Stimulated activated CD8-positive, alpha-beta memory T cell treated with anti-CD3 and anti-CD28 coated beads, Interleukin-2, amount 100 ng/mL, for 1 hour (primary cell): Measurements from ENCODE around the gene KRT34.
"Not testable (repeated sequence)": the region's sequence is repeated elsewhere in the genome, so short reads cannot be mapped to it uniquely, and the experiment has no call there.

Source experiments
- DNase-seq, 2 donors: peaks; one replicate each; pipeline ENCODE4 v3.0.0-alpha.2; 2020; ENCODE audit warnings: low read depth in 2 of 2

The KRT34 gene

DNA sequence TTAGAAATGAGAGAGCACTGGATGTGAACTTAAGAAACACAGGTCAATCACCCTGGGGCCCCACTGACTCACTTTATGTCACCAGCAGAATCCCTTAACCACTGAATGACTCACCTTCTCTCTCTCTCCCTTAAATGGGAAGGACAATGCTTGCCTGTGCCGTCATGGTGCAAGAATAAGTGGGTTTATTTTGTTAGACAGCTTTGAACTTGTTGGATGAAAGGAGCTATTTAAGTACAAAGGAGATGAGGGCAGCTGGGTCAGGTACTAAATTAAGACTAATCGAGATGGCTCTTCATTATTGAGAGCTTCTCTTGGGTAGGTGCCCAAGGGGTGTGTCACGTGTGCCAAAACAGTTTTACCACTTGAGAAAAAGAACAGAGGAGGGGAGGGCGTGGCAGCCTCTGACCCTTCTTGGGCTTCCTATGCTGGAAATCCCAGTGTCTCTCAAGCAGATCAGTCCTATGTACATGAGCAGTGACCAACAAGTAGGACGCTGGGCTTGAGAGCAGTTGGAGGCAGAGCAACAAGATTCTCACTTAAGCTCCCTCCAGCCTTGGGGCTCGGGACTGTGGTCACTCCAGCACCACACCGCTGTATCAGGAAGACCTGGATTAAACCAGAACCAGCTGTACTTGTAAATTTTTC is 22.0 kb upstream of the KRT34 start:
- no peak for DNase-seq

DNA sequence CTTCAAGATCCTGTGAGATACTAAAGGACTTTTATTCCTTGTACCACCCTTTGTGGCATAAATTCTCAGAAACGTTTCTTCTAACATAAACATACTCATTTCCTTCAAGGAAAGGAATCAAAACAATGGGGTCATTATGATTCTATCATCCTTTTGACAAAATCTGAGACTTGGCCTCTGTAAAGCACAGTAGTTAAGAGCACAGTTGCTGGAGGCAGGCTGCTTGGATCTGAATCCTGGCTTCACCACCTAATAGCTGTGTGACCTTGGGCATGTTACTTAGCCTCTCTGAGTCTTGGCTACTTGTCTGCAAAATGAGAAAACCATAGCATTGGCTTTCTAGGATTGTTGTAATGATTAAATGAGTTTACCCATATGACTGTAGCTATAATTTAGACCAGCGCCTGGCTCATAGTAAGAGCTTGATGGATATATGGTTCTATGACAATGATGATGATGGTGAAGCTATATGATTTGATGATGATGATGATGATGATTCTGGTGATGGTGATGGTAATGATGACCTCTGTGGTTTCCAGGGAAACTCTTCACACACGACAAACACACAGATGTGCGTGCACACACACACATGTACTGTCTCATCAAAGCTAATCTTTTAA is 21.4 kb upstream of the KRT34 start:
- no peak for DNase-seq

GRCh38 chr17:41402161-41402560 is 20.1 kb upstream of the KRT34 start:
- no peak for DNase-seq

DNA sequence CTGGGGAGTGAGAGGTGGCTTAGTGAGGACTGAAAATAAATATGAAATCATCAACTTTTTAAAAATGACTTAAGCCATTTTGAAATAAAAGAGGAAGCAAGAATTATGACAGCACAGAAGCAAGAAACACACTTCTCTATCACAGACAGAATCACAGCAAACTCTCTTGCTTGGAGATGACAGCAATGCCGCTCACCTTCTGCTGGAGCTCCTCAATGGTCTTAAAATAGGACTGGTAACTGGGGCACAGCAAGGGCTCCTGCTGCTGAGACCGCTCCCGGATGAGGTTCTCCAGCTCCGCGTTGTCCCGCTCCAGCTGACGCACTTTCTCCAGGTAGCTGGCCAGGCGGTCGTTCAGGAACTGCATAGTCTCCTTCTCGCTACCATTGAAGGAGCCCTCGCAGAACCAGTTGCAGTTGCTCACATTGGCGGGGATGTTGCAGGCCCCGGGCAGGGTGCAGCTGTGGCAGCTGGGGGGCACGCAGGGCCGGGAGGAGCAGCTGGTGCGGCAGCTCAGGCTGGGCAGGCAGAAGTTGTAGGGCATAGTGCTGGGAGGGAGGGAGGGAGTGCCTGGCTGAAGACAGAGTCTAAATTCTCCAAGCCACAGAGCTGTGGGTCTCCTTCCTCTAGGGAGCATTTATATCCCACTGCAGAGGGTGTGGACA is 15.0 kb upstream of the KRT34 start, which contains the start of gene KRT31:
Gene KRT31, minus strand, starts transcription at position 613 of the 665 bp plus-strand sequence. Its CDS starts 69 bp downstream, at position 544.
- no peak for DNase-seq

- DNase-seq = no peak
Observed at GRCh38 chr17:41396340-41396739, 14.2 kb upstream of the KRT34 start.

GRCh38 chr17:41395611-41396010 is 13.5 kb upstream of the KRT34 start:
- no peak for DNase-seq

- DNase-seq = not testable (repeated sequence)
Observed at GRCh38 chr17:41395044-41395443, 12.9 kb upstream of the KRT34 start.

DNA sequence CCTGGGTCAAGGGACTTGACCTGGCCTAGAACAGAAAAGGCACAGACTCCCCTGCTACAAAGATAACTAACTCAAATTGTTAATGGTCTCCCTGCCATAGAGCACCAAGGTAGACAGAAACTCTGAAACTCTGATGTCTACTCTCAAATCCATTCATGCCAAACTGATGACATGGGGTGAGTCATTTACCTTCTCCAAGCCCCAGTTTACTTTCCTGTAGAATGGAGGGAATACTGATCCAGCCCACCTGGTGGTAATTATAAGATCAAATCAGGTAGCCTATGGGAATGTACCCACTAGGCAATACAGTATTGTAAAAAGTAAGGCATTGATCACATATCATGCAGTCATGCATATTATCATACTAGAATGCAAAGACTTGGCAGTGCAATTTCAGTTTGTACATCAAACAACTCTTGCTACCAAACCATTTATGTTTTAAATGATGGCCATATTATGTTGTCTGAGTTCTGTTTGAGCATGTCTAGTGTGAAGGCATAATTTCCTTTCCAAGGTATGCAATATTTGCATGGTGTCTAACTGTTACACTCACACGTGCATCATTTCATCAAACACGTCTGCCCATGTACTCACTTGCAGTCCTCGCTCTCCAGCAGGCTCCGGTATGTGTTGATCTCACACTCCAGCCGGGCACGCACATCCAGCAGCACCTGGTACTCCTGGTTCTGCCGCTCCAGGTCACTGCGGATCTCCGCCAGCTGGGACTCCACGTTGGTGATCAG is 12.3 kb upstream of the KRT34 start:
- DNase-seq = no peak

DNA sequence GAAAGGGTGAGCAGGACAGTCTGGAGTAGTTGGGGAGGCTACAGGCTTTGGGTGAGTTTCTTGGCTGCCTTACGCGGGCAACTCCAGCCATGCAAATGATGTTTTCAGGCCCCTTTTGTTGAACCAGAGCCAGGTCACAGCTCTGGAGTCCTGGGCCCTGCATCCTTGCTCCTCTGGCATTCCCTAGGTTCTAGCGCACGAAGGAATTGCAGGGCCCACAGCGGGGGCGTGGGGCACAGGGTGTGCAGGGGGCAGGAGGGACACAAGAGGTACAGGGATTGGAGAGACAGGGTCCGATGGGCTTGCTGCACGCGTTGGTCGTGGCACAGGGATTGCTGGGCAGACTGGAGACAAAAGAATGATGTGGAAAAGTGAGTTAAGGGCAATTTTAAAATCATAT is 11.7 kb upstream of the KRT34 start:
- DNase-seq = no peak

- DNase-seq = no peak
Observed at GRCh38 chr17:41393294-41393693, 11.2 kb upstream of the KRT34 start.

DNA sequence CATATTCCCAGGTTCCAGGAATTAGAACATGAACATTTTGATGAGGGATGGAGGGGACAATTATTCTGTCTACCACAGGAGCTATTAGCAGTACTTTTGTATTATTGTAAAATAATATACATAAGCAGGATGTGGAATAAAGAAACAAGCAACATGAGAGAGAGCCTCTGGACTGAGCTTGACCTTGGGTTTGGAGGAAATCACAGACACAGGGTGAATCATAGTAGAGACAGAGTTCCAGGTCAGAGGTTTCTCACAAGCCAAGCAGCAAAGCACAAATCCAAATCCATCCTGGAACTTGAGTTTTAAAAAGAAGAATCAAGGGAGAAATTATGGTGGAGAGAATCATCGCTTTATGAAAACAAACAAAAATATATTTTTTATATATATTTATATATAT is 10.2 kb upstream of the KRT34 start:
- DNase-seq = no peak

GRCh38 chr17:41391535-41391934 is 9.4 kb upstream of the KRT34 start:
- no peak for DNase-seq

DNA sequence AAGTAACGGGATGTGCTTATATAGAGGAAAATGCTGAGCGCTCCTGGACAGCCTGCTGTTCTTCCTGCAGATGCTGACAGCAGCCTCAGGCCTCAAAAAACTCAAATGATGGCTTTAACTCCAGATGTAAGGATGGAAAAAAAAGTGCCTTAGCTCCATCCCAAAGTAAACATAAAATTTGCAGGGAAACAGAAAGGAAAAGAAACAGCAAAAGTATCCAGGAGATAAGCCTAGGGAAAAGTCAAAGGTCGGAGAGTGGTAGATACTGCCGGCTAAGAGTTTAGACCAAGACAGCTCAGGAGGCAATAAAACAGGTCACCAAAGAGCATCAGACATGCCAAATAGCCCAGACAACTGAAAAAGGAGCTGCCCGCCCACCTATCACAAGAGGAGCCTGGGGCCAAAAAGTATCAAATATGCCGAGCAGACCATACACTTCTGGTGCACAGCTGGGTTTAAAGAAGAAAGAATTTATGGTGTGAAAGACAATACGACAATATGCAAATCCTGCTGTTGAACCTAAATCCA is 8.4 kb upstream of the KRT34 start:
- no peak for DNase-seq

- DNase-seq = no peak
Observed at GRCh38 chr17:41387670-41388069, 5.6 kb upstream of the KRT34 start.

DNA sequence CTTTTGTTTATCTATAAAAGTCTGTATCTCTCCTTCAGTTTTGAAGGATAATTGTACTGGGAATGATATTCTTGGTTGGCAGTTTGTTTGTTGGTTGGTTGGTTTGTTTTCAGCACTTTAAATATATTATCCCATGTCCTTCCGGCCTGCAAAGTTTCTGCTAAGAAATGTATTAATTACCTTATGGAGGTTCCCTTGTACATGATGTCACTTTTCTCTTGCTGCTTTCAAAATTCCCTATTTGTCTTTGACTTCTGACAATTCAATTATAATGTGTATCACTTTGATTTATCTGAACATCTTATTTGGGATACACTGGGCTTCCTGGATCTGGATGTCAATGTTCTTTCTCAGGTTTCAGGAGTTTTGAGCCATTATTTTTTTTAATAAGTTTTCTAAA is 4.1 kb upstream of the KRT34 start:
- no peak for DNase-seq

DNA sequence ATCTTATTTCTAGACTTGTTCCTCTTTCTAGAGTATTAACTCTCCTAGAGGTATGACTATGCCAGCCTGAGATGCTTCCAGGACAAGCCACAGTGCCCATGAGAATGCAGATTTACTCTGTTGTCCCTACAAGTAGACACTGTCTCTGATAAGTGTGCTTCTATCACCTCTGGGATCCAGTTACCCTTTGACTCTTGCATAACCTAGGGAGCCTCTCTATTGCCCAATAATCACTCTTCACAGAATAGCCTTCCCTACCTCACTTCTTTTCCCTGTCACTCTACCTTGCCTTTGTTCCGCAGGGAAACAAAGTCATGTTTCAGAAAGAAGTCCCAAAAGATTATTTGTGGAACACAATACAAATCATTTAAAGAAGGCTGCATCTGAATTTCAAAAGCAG is 1.6 kb upstream of the KRT34 start:
- DNase-seq = no peak

DNA sequence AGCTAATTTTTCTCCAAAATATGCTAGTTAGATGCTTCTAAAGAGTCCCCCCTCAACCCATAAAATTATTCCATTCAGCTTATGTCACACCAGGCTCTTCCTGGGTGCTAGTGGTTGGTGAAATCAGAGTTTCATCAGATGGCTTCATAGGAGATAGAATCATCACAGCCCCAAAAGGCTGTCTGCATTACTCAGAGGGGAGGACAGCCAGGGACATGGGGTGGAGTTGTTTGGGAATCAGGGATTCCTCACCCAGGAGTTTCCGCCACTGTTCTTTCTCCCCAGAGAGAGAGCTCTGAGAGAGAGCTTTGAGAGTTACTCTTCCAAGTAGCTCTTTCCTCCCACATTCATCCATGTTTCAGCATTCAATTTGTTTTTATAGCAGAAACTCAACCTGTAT is 288 bp upstream of the KRT34 start:
- DNase-seq = no peak

- not testable (repeated sequence) for DNase-seq
Observed at GRCh38 chr17:41380091-41380490, 2.0 kb downstream of the KRT34 start.

DNA sequence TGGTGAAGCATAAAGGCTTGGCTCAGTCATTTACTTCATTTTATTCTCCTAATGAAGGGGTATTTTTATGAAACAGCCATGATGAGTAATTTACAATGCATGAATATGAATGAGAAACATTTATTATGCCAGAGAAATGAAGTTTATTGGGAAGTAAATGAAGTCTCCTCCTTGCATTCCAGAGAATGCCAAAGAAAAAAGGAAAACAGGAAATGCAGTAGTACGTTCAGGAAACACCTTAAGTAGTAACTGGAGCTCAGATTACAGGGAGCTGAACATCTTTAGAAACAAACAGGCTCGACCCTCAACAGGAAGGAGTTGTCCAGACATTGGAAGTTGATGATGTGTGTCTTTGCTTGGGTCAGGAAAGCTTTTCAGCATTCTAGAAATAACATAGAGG is 4.6 kb downstream of the KRT34 start:
- no peak for DNase-seq

DNA sequence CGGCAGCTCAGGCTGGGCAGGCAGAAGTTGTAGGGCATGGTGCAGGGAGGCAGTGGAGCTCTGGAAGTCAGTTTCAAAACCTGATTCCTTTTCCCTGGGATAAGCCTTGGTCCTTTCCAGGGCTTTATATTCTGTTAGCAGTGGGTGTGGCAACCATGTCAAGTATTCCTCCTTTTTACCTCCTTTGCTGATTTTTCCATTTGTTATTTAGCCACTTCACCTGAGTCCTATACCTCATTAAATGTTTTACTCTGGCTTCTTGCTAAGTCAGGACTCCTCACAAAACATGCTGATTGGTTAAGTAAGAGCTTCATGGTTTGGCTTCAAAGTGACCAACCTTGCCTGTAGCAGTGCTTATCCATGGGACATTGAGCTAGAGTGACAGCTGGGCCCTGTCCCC is 12.4 kb downstream of the KRT34 start, which contains the start of gene KRT33B:
Gene KRT33B, minus strand, starts transcription at position 101 of the 400 bp plus-strand sequence. Its CDS starts 63 bp downstream, at position 38.
- no peak for DNase-seq

DNA sequence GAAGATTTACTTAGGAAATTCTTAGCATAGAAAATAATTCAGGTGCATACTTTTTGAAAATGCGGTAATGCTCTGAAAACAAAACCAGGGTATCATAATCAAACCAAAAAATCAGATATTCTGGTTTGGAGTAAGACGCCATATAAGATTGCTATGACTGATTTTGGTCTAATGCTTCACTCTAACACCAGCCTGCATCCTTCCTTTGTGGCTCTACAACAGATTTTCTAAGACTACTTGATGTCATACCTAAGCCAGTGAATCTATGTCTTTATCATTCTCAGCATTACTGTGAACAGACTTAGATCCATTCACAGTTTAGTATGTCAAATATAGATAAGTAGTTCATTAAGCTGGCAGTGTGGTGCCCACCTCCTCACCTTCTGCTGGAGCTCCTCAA is 13.1 kb downstream of the KRT34 start:
- DNase-seq = no peak

- DNase-seq = no peak
Observed at GRCh38 chr17:41367426-41368075, 14.6 kb downstream of the KRT34 start.
